Measurements from ENCODE around the gene GAB3. TPM values are rescaled to one million over a fixed set of nuclear protein-coding genes. Genes with fewer than 3 reads are reported as not detected.

The GAB3 gene
- polyA plus RNA-seq, 1 donor from 2014 or later = not detected

Small RNA genes within 50 kb of the gene (small RNA-seq; reads per million reads assigned to genes)
- 0 reads per million in 3 experiments for gene SNORA36A

Other genes starting within 250 kb of the GAB3 start
- gene FAM3A, start 234.8 kb downstream of the GAB3 start, polyA plus RNA-seq = 19.5 and 30.9 TPM in 2 replicates
- gene G6PD, start 204.2 kb downstream of the GAB3 start, polyA plus RNA-seq = 13.6 and 18.8 TPM in 2 replicates
- 32.6 and 37.7 TPM in 2 replicates for gene IKBKG, start 203.5 kb downstream of the GAB3 start, polyA plus RNA-seq
- not detected in 2 replicates for gene CTAG1A, start 165.9 kb downstream of the GAB3 start, polyA plus RNA-seq
- gene CTAG1B, start 131.8 kb downstream of the GAB3 start, polyA plus RNA-seq = not detected in 2 replicates
- not detected in 2 replicates for gene CTAG2, start 97.5 kb downstream of the GAB3 start, polyA plus RNA-seq
- 31.3 and 32.1 TPM in 2 replicates for gene DKC1, start 11.8 kb upstream of the GAB3 start, polyA plus RNA-seq
- 16.1 and 17.5 TPM in 2 replicates for gene MPP1, start 54.4 kb upstream of the GAB3 start, polyA plus RNA-seq
- not detected in 2 replicates for gene SMIM9, start 83.6 kb upstream of the GAB3 start, polyA plus RNA-seq
- 1.8 and 2.1 TPM in 2 replicates for gene F8A1, start 135.3 kb upstream of the GAB3 start, polyA plus RNA-seq